IMR-90 (cell line): ENCODE data around the gene KCNJ6. TPM values are rescaled to one million over a fixed set of nuclear protein-coding genes. Genes with fewer than 3 reads are reported as not detected.

Source experiments
- ATAC-seq: fragments of 200-7000 bp; cut with Tn5 transposase; 2 replicates; pipeline ENCODE4 v1.9.1; 2020; ENCODE audit warnings: low read depth, mild to moderate bottlenecking, moderate library complexity
- BruUV-seq: library from RNA; stranded (reverse); fragments of 400-500 nt; replicated peaks from 2 replicates; lab custom pipeline; 2021; lab: Mats Ljungman, UMichigan
- CTCF ChIA-PET: fragments of 300-600 bp; formaldehyde crosslinking; extraction: SDS; loops from one replicate; lab custom pipeline; 2021; ENCODE audit warnings: antibody characterized with exemption; lab: Yijun Ruan, JAX
- POLR2A ChIA-PET: fragments of 300-600 bp; sonication (Branson Sonifier 250); formaldehyde crosslinking; loops from one replicate; lab custom pipeline; 2022; ENCODE audit warnings: antibody characterized with exemption; ENCODE audit not compliant: unreplicated experiment; lab: Charles Lee
- DNase-seq: peaks from one replicate; pipeline ENCODE4 v3.0.0; 2013
- H2AFZ ChIP-seq: replicated peaks from 2 replicates; pipeline ENCODE3; 2013; ENCODE audit warnings: low read length, mild to moderate bottlenecking; ENCODE audit not compliant: poor library complexity
- H2AK5ac ChIP-seq: 2 replicates; pipeline ENCODE4 v1.6.1; 2013; ENCODE audit warnings: low read depth, low read length, inconsistent platforms
- H2AK9ac ChIP-seq: replicated peaks from 2 replicates; pipeline ENCODE3; 2013; ENCODE audit warnings: mild to moderate bottlenecking, low read depth, low read length, moderate library complexity; ENCODE audit not compliant: poor library complexity
- H2BK120ac ChIP-seq: 2 replicates; pipeline ENCODE4 v1.6.1; 2013; ENCODE audit warnings: low read depth, low read length, inconsistent platforms
- H2BK15ac ChIP-seq: 3 replicates; pipeline ENCODE4 v1.6.1; 2013; ENCODE audit warnings: low read depth, low read length, inconsistent platforms
- H2BK20ac ChIP-seq: 2 replicates; pipeline ENCODE4 v1.6.1; 2013; ENCODE audit warnings: low read depth, mild to moderate bottlenecking, inconsistent platforms, low read length, moderate library complexity
- H2BK5ac ChIP-seq: 2 replicates; pipeline ENCODE4 v1.6.1; 2013; ENCODE audit warnings: mild to moderate bottlenecking, low read depth, low read length, inconsistent platforms; ENCODE audit not compliant: poor library complexity, severe bottlenecking
- H3K14ac ChIP-seq: replicated peaks from 2 replicates; pipeline ENCODE4 v1.6.1; 2013; ENCODE audit warnings: low read depth, low read length, inconsistent platforms
- H3K18ac ChIP-seq: 2 replicates; pipeline ENCODE4 v1.6.1; 2013; ENCODE audit warnings: low read depth, low read length, control low read depth
- H3K23ac ChIP-seq: 2 replicates; pipeline ENCODE4 v1.6.1; 2013; ENCODE audit warnings: low read depth, low read length, inconsistent platforms
- H3K27ac ChIP-seq: 2 replicates; pipeline ENCODE4 v1.5.1; 2013; ENCODE audit warnings: mild to moderate bottlenecking, control low read depth, low read length; ENCODE audit not compliant: insufficient read depth
- H3K27me3 ChIP-seq: 2 replicates; pipeline ENCODE4 v1.6.1; 2013; ENCODE audit warnings: low read length; ENCODE audit not compliant: control insufficient read depth, insufficient read depth
- H3K36me3 ChIP-seq: 2 replicates; pipeline ENCODE4 v1.6.1; 2013; ENCODE audit warnings: low read length, mixed read lengths; ENCODE audit not compliant: control insufficient read depth, insufficient read depth
- H3K4ac ChIP-seq: 2 replicates; pipeline ENCODE4 v1.6.1; 2013; ENCODE audit warnings: low read depth, low read length, inconsistent platforms
- H3K4me1 ChIP-seq: 2 replicates; pipeline ENCODE4 v1.6.1; 2013; ENCODE audit warnings: low read length, mixed read lengths; ENCODE audit not compliant: control insufficient read depth, insufficient read depth
- H3K4me2 ChIP-seq: 2 replicates; pipeline ENCODE4 v1.6.1; 2013; ENCODE audit warnings: low read depth, mild to moderate bottlenecking, control low read depth, low read length, moderate library complexity
- H3K4me3 ChIP-seq: 2 replicates; pipeline ENCODE4 v1.5.1; 2013; ENCODE audit warnings: low read depth, mild to moderate bottlenecking, control low read depth, low read length, moderate library complexity; ENCODE audit not compliant: insufficient read depth
- H3K56ac ChIP-seq: 2 replicates; pipeline ENCODE4 v1.6.1; 2013; ENCODE audit warnings: low read length, inconsistent platforms; ENCODE audit not compliant: insufficient read depth; ENCODE audit errors: extremely low read depth
- H3K79me1 ChIP-seq, 2 experiments: 2 replicates each; pipeline ENCODE4 v1.6.1; 2013; ENCODE audit warnings: low read length in 2 of 2, inconsistent platforms in 1 of 2, low read depth in 1 of 2
- H3K9ac ChIP-seq: 2 replicates; pipeline ENCODE4 v1.6.1; 2013; ENCODE audit warnings: low read depth, low read length, control low read depth
- H3K9me1 ChIP-seq: 2 replicates; pipeline ENCODE4 v1.6.1; 2013; ENCODE audit warnings: low read length, inconsistent platforms; ENCODE audit not compliant: insufficient read depth
- H3K9me3 ChIP-seq: 2 replicates; pipeline ENCODE4 v1.6.1; 2013; ENCODE audit warnings: low read length; ENCODE audit not compliant: control insufficient read depth, insufficient read depth
- H4K20me1 ChIP-seq: 2 replicates; pipeline ENCODE4 v1.6.1; 2013; ENCODE audit warnings: low read length, inconsistent platforms; ENCODE audit not compliant: insufficient read depth
- H4K5ac ChIP-seq: 2 replicates; pipeline ENCODE4 v1.6.1; 2013; ENCODE audit warnings: mild to moderate bottlenecking, low read depth, low read length, control low read depth
- H4K8ac ChIP-seq, 2 experiments: 2 replicates each; pipeline ENCODE4 v1.6.1; 2013; ENCODE audit warnings: low read depth in 2 of 2, low read length in 2 of 2, control low read depth in 1 of 2, inconsistent platforms in 1 of 2
- H4K91ac ChIP-seq: 2 replicates; pipeline ENCODE4 v1.6.1; 2013; ENCODE audit warnings: low read depth, low read length, inconsistent platforms; ENCODE audit not compliant: insufficient read depth
- BHLHE40 ChIP-seq: fragments of 150-350 bp; IDR thresholded peaks from 2 replicates; pipeline ENCODE4 v1.6.1; 2016; ENCODE audit warnings: mild to moderate bottlenecking, low read depth, low read length
- CEBPB ChIP-seq: IDR thresholded peaks from 2 replicates; pipeline ENCODE4 v1.6.1; 2012; ENCODE audit warnings: low read depth, low read length, improper control_type of control experiment
- MXI1 ChIP-seq: IDR thresholded peaks from 2 replicates; pipeline ENCODE4 v1.6.1; 2012; ENCODE audit warnings: low read depth, mild to moderate bottlenecking, low read length, moderate library complexity, borderline replicate concordance
- RAD21 ChIP-seq: IDR thresholded peaks from 2 replicates; pipeline ENCODE4 v1.6.1; 2012; ENCODE audit warnings: low read length, improper control_type of control experiment
- RCOR1 ChIP-seq: IDR thresholded peaks from 2 replicates; pipeline ENCODE4 v1.6.1; 2012; ENCODE audit warnings: mild to moderate bottlenecking, low read length, improper control_type of control experiment; ENCODE audit not compliant: insufficient replicate concordance
- RFX5 ChIP-seq: IDR thresholded peaks from 2 replicates; pipeline ENCODE4 v1.8.0; 2012; ENCODE audit warnings: low read depth, mild to moderate bottlenecking, low read length, moderate library complexity
- SMC3 ChIP-seq: fragments of 150-350 bp; IDR thresholded peaks from 2 replicates; pipeline ENCODE4 v1.6.1; 2016; ENCODE audit warnings: low read depth, mild to moderate bottlenecking, antibody characterized with exemption, low read length, moderate library complexity
- WGBS, 2 experiments: methylation state at CpG; one replicate each; pipeline versions ENCODE4 v1.1.5 to v1.1.7; 2013; ENCODE audit warnings: missing lambda C conversion rate in 2 of 2; ENCODE audit not compliant: insufficient read length in 1 of 2; ENCODE audit errors: extremely low coverage in 2 of 2; 5-methylcytosine and 5-hydroxymethylcytosine counted together
- dilution Hi-C: fragments of 300-500 bp; cut with HindIII; formaldehyde crosslinking; loops from one replicate; pipeline ENCODE4 v1.14.3; 2018; ENCODE audit warnings: low sequenced_read_pairs; ENCODE audit not compliant: unreplicated experiment
- in situ Hi-C: fragments of 300-500 bp; cut with MboI; formaldehyde crosslinking; loops from 3 replicates; pipeline ENCODE4 v1.14.3; 2019; ENCODE audit warnings: low sequenced_read_pairs, inconsistent platforms, mixed read lengths
- intact Hi-C: fragments of 100-400 bp; cut with micrococcal nuclease; formaldehyde crosslinking; loops from 2 replicates; pipeline ENCODE4 v1.10.0; 2022
- polyA plus RNA-seq, 3 experiments: library from polyadenylated mRNA; depleted of rRNA; stranded (reverse); fragments of >200 nt; gene quantifications; 2 replicates each; pipeline ENCODE4 v1.2.3, GENCODE V29; 2012; ENCODE audit warnings: low replicate concordance in 1 of 3
- total RNA-seq: library from RNA; depleted of rRNA; stranded (reverse); fragments of >200 nt; gene quantifications from 2 replicates; pipeline ENCODE4 v1.2.3, GENCODE V29; 2012
- TF ChIP-seq, protein P1 (sequence below): fragments of 150-350 bp; IDR thresholded peaks from 2 replicates; pipeline ENCODE4 v1.6.1; 2016; ENCODE audit warnings: low read depth, mild to moderate bottlenecking, low read length, moderate library complexity, borderline replicate concordance

KCNJ6 gene
- total and polyA plus RNA-seq, 2 of the 4 experiments (the other 2 are of a cell fraction): under 0.01 to 0.02 TPM

DNA sequence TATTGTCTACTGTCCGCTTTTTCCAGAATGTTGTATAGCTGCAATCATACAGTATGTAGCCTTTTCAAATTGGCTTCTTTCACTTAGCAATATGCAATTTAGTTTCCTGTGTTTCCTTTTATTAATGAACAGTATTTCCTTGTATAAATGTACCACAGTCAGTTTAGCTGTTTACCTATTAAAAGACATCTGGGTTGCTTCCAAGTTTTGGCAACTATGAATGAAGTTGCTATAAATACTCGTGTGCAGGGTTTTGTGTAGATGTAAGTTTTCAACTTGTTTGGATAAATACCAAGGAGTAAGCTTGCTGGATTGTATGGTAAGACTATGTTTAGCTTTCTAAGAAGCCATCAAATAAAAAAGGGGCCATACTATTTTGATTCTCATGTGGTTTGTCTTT lies 24.4 kb upstream of the KCNJ6 start:
- CTCF ChIA-PET: no interaction called here
- Histone ChIP-seq H3K79me1 (no peaks in the 10 kb centered on the region), H3K27me3 (no peaks in the 10 kb centered on the region; the same call in 1 of the 2 replicates), H4K5ac (no peak overlapping the region), H2BK120ac (no peak overlapping the region), H3K56ac (no peak overlapping the region), H2AK9ac (no peak overlapping the region), H3K4me1 (no peaks in the 10 kb centered on the region), H3K4ac (no peak overlapping the region), H3K14ac (no peak overlapping the region), H3K27ac (no peak overlapping the region), H3K9ac (no peak overlapping the region), H3K23ac (no peak overlapping the region), H4K8ac (no peak overlapping the region), H2BK20ac (no peak overlapping the region), H3K18ac (no peak overlapping the region), H3K9me3 (no peaks in the 10 kb centered on the region), H2AFZ (no peak overlapping the region), H3K9me1 (no peaks in the 10 kb centered on the region), H4K91ac (no peak overlapping the region), H3K36me3 (no peaks in the 10 kb centered on the region), H3K4me2 (no peak overlapping the region), H2BK5ac (no peak overlapping the region), H4K20me1 (no peaks in the 10 kb centered on the region), H3K4me3 (no peak overlapping the region), H2BK15ac (no peak overlapping the region), H2AK5ac (no peak overlapping the region)
- DNase-seq: no peak
- intact Hi-C loops: no loop called here
- no TSS peak for BruUV-seq
- dilution Hi-C loops: no loop called here
- in situ Hi-C loops: loop anchor here (25.0 kb wide), 1 partner anchor 422 kb away; no protein-coding TSS in a partner anchor
- TF ChIP-seq RFX5: no peak
- TF ChIP-seq RAD21: no peak
- TF ChIP-seq MXI1: no peak
- TF ChIP-seq, protein P1, sequence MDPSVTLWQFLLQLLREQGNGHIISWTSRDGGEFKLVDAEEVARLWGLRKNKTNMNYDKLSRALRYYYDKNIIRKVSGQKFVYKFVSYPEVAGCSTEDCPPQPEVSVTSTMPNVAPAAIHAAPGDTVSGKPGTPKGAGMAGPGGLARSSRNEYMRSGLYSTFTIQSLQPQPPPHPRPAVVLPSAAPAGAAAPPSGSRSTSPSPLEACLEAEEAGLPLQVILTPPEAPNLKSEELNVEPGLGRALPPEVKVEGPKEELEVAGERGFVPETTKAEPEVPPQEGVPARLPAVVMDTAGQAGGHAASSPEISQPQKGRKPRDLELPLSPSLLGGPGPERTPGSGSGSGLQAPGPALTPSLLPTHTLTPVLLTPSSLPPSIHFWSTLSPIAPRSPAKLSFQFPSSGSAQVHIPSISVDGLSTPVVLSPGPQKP: no peak
- TF ChIP-seq RCOR1: no peak
- no peak for TF ChIP-seq CEBPB
- TF ChIP-seq SMC3: no peak
- TF ChIP-seq BHLHE40: no peak
- no CpG with 5 or more reads among the region's 2 CpGs for WGBS, 2 experiments
- ATAC-seq: no peak
- POLR2A ChIA-PET: no interaction called here
